ENCODE measurements around the gene PLVAP. TPM values are rescaled to one million over a fixed set of nuclear protein-coding genes. Genes with fewer than 3 reads are reported as not detected.
"Not testable (repeated sequence)": the region's sequence is repeated elsewhere in the genome, so short reads cannot be mapped to it uniquely, and the experiment has no call there.

PLVAP gene
- total RNA-seq, 4 donors from 2014 or later: 10.5 to 62.7 (median 18.7) TPM

- no peak overlapping the region for H3K4me3 ChIP-seq
- H3K9me3 ChIP-seq: no peaks in the 10 kb centered on the region
- H3K27ac ChIP-seq: no peak overlapping the region
- TF ChIP-seq POLR2A (IDR thresholded peaks at IDR 0.05): no peak
- TF ChIP-seq CTCF (IDR thresholded peaks at IDR 0.05): no peak
- H3K4me1 ChIP-seq: no peaks in the 10 kb centered on the region
- no peaks in the 10 kb centered on the region for H3K27me3 ChIP-seq
- H3K36me3 ChIP-seq: no peaks in the 10 kb centered on the region
- no peak for DNase-seq
These were observed 1.1 kb upstream of the PLVAP start for GRCh38 chr19:17378271-17378670.

- DNase-seq: no peak
- Histone ChIP-seq H3K36me3 (no peaks in the 10 kb centered on the region), H3K4me3 (no peak overlapping the region), H3K27me3 (no peaks in the 10 kb centered on the region), H3K27ac (peak overlapping the region in 1 of 4 donors; percentile 6), H3K4me1 (peaks cover 0 to 5% (median 0%) of the 10 kb centered on the region in 4 donors), H3K9me3 (no peaks in the 10 kb centered on the region)
- TF ChIP-seq POLR2A (IDR thresholded peaks at IDR 0.05): no peak
- TF ChIP-seq CTCF (IDR thresholded peaks at IDR 0.05): no peak
These were observed 7.0 kb downstream of the PLVAP start for GRCh38 chr19:17370026-17370587.

GRCh38 chr19:17365361-17365760 lies 11.8 kb downstream of the PLVAP start:
- peaks cover 0 to 5% (median 0%) of the 10 kb centered on the region in 4 donors for H3K4me1 ChIP-seq
- DNase-seq: no peak

GRCh38 chr19:17363852-17364605 lies 13.1 kb downstream of the PLVAP start:
- not testable (repeated sequence) for H3K27ac ChIP-seq, H3K4me1 ChIP-seq, H3K27me3 ChIP-seq, DNase-seq, H3K36me3 ChIP-seq, H3K4me3 ChIP-seq, H3K9me3 ChIP-seq

More at GRCh38 chr19:17365361-17365760, 11.8 kb downstream of the PLVAP start:
- no peaks in the 10 kb centered on the region for H3K36me3 ChIP-seq
- no peaks in the 10 kb centered on the region for H3K9me3 ChIP-seq
- TF ChIP-seq POLR2A (IDR thresholded peaks at IDR 0.05) (no peak), CTCF (IDR thresholded peaks at IDR 0.05) (no peak)
- no peak overlapping the region for H3K4me3 ChIP-seq
- H3K27me3 ChIP-seq: no peaks in the 10 kb centered on the region
- H3K27ac ChIP-seq: no peak overlapping the region

- DNase-seq: no peak
These were observed 17.0 kb downstream of the PLVAP start for GRCh38 chr19:17359905-17360800.

More at GRCh38 chr19:17359905-17360800, 17.0 kb downstream of the PLVAP start:
- Histone ChIP-seq H3K4me1 (no peaks in the 10 kb centered on the region), H3K9me3 (no peaks in the 10 kb centered on the region), H3K36me3 (no peaks in the 10 kb centered on the region), H3K27ac (no peak overlapping the region), H3K4me3 (no peak overlapping the region), H3K27me3 (no peaks in the 10 kb centered on the region)
- TF ChIP-seq POLR2A (IDR thresholded peaks at IDR 0.05) (no peak), CTCF (IDR thresholded peaks at IDR 0.05) (no peak)

Data from Peyer's patch (tissue), 4 donors.